Neural progenitor cell (in vitro differentiated cells): ENCODE results near the gene ACSL4.
"Not testable (repeated sequence)": the region's sequence is repeated elsewhere in the genome, so short reads cannot be mapped to it uniquely, and the experiment has no call there.

Source experiments
- CTCF ChIP-seq: fragments of 200-600 bp; sonication (generic); IDR thresholded peaks from 2 replicates; pipeline ENCODE4 v1.5.1; 2017; ENCODE audit warnings: antibody characterized with exemption, mild to moderate bottlenecking
- EZH2 ChIP-seq: fragments of 200-600 bp; sonication (generic); IDR thresholded peaks from 2 replicates; pipeline ENCODE4 v1.6.1; 2017; ENCODE audit warnings: antibody characterized with exemption, mild to moderate bottlenecking, moderate library complexity

GRCh38 chrX:109637477-109637876 is 95.6 kb downstream of the ACSL4 start:
- not testable (repeated sequence) for TF ChIP-seq EZH2, CTCF
